Brain pericyte (primary cell): ENCODE data around the gene TSPAN14.

Experiments
- DNase-seq: peaks from one replicate; pipeline ENCODE4 v3.0.0-alpha.2; 2012; ENCODE audit warnings: low read depth, low spot score

Gene TSPAN14

DNA sequence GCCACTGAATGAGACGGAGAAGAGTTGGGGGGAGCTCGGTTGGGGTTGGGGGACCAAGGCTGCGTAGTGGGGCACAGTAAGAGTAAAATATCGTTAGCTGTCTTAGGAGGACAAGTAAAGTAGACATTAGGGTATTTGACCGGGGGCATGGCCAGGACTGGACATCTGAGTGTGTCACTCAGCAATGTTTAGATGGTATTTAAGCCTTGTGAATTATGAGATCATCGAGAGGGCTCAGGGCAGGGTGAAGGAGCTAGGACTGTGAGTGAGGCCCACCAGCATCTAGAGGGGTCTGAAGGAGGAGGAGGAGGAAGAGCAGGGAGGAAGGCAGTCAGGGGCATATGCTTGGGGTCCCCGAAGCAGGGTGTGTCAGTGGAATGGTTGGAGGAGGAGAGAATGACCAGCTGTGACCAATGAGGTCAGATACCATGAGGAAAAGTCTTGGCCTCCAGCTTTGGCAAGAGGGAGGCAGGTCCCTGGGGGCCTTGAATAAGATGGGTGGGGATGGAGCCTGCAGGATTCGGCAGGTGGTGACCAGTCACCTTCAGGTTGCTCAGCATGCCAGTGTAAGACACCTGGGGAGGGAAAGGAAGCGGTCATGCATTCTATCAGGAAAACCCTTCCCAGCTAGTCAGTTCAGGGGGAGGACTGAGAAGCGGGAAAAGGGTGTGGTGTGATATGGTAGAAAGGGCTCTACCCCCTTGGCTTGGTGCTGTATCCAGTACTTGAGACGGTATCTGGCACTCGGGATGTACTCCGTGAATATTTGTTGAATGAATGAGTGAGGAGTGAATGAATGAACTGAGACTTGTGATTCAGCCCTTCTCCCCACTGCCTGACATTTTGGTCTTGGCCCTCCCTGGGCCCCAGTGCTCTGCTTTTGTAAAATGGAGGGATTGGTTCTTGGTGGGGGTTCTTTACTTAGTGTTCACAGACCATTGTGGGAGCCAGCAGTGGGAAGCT is 48.8 kb downstream of the TSPAN14 start:
- no peak for DNase-seq

DNA sequence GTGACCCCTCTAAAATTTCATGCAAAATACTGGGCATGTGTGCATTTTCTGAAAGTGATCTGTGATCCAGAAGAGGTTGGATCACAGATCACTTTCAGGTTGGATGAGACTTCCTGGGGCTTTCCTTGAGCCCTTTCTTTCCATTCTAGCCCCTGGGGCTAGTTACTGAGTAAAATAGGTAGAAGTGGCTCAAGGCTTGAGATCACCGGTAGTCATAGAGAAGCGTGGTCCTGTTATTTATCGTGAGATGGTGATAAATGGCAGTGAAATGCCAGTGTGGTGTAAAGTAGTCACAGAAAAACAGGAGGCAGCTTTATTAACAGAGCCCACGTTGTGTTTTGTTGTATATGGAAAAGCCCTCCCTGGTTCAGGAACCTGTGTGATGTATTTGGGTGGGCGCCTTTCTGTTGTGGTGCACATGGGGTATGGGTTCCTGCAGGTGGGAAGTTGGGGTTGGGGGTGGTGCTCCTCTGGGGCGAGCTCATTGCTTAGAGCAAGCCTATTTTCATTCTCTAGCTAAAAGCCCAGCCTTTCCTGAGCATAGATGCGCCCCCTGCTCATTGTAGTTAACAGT is 49.6 kb downstream of the TSPAN14 start:
- no peak for DNase-seq

DNA sequence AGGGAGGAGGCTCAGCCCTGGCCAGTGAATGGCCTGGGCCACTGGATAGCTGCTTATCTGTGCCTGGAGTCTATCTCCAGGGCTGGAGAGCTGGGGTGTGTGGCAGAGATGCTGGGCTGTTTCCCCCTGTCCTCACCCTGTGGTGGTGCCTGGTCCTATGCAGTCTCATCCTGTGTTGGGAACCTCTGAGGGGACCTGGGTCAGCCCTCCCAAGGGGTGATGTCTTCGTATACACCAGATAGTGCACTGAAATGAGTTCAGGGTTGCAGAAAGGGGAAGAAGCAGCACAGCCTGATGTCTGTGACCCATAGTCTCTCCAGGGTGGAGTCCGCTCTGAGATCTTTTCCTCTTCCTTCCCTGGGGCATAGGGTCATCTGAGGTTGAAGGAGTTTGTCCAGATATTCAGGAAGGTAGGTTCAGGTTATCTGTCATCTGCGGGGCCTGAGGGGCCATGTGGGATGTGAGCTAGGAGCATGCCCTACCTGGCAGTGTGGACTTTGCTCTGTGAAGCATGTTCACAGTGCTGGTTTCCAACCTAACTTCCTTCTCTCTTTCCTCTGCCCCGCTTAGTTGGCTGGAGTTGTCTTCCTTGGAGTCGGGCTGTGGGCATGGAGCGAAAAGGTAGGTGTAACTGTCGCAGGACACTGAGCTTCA is 50.2 kb downstream of the TSPAN14 start:
- DNase-seq = no peak

DNA sequence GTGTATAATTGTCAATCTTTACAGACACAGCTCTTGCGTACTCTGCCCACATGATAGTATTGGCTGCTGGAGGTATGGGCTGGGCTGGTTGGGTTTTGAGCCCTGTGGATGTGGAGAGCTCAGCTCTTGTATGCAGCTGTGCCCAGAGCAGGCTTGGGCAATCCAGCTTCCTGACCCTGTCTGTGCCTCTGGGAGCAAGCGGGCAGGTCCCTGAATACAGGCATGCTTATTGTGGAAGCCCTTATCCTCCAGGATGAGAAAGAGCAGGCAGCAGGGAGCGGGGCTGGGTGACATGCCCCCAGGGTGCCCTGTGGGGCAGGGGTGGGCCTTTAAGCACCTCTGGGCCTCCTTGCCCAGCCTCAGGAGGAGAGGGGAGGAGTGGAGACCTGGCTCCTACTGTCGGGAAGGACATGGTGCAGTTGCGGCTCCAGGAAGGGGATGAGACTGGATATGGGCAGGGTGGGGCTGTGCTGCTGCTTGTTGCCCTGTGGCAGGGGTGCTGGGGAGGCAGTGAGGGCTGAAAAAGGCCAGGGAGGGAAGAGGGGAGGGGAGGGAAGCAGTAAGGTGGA is 50.9 kb downstream of the TSPAN14 start:
- no peak for DNase-seq

DNA sequence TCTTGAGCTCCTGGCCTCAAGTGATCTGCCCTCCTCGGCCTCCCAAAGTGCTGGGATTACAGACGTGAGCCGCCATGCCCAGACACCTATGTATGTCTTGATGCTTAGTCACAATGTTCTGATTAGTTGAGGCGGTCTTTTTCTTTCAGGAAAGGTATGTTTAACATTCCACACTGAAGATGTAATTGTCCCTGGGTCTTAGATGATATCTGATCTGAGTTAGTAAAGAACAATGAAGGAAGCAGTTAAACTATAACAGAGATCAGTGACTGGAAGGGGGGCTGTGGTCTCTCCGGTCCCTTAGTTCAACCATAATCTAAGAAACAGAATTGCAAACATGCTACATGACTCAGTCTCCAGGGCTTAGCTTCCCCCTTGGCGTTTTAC is 52.1 kb downstream of the TSPAN14 start:
- DNase-seq = no peak

DNA sequence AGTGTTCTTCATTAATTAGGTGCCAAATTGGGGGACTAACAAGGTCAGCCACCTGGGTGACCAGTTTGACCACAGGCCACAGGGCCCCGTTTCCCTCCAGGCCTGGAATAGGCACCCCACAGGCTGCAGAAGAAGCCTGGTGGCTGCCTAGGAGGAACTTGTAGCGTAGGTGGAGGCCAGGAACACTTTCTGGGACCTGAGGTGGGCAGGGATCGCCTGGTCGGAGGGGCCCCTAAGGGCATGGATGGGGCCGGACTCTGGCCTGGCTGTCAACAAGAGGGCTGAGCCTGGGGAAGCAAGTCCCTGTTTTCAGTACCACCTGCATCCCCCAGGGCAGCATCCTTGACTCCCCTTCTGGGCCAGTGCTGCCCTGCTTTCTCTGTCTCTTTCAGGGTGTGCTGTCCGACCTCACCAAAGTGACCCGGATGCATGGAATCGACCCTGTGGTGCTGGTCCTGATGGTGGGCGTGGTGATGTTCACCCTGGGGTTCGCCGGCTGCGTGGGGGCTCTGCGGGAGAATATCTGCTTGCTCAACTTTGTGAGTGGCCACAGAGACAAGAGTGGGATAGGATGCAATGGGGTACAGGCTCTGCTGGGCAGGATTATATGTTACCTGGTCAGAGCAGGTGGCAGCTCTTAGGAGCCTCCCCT is 52.9 kb downstream of the TSPAN14 start:
- DNase-seq = no peak

DNA sequence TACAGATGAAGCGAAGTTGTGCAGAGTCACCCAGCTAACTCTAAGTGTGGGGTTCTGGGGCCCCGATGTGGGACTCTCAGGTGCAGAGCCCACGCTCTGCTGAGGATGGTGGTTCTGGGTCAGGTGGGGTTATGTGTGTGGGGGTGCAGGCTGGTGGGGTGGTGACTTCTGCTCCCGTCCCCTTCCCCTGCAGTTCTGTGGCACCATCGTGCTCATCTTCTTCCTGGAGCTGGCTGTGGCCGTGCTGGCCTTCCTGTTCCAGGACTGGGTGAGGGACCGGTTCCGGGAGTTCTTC is 54.9 kb downstream of the TSPAN14 start:
- DNase-seq = no peak

DNA sequence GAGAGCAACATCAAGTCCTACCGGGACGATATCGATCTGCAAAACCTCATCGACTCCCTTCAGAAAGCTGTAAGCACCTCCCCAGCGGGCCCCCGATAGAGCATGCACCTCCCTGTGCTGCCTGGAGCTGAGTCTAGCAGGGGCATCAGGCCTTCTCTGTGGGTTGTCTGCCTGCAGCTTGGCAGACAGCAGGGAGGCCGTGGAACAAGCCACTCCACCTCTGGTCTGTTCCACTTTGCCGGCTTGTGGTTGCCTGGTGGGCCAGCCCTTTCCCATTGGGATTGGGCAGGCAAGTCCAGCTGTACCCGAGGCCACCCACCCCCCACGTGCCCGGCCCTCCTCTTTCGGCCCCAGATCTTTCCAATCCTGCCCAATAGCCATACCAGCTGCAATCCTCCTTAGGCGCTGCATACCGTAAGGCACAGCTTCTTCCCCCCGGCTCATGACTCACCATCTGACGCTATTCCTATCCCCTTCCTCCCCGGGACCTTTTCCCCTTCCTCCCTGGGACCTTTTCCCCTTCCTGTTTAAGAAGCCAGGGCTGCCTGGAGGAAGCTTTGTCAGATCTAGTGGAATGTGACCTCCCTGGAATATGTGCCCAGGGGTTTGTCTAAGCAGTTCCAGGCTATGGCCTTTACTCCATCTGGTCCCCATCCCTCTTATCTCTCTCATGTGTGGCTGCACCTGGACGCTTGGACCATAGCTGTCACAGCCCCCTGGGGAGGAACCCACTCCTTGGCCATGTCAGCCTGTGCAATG is 55.5 kb downstream of the TSPAN14 start:
- DNase-seq = peak; percentile 77

DNA sequence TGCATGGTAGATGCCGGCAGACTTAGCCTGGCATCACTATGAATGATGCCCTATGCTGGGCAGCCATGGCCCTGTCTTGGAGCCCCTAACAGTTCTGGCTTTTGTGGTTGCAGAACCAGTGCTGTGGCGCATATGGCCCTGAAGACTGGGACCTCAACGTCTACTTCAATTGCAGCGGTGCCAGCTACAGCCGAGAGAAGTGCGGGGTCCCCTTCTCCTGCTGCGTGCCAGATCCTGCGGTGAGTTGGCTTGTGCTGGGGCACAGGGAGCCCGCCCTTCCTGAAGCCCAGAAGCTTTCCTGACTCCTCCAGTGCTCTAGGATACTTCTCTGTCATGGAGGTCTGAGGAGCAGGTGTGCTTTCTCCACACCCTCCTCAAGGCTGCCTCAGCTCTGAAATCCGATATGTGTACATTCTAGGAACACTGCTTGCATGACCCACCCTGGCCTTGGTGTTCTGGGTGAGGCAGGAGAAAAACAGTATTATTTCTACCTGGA is 58.0 kb downstream of the TSPAN14 start:
- no peak for DNase-seq

DNA sequence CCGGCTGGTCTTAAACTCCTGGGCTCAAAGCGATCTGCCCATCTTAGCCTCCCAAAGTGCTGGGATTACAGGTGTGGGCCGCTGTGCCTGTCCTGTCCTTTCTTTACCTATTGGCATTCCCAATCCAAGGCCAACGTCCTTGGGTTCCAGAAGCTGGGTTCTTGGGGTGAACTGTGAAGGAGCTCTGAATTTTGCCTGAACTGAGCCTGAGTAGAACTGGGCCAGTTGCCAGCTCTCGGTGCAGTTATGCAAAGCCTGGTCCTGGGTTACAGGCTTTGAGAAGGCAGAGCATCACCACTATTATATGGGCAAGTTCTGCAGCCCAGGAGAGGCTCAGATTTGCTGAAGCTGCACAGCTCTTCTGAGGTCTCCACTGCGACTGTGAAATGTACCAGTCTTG is 59.0 kb downstream of the TSPAN14 start:
- DNase-seq = no peak

DNA sequence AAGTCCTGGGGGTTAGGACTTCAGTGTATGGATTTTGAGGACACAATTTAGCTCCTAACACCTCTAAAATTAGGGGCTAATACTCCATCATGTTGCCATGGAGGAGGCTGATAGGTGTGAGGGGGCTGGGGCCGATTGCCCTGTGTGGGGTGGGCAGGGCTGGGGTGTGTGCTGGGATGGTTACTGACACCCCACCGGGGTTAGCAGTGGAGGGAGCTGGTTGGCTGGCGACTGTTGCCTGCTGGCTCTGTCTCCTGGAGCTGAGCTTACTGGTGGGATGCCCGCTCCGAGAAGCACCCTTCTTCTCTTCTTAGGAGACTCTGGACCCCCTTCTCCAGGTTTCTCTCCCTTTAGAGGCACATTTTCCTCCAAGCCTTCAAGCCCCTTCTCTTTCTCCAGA is 61.4 kb downstream of the TSPAN14 start:
- DNase-seq = no peak

DNA sequence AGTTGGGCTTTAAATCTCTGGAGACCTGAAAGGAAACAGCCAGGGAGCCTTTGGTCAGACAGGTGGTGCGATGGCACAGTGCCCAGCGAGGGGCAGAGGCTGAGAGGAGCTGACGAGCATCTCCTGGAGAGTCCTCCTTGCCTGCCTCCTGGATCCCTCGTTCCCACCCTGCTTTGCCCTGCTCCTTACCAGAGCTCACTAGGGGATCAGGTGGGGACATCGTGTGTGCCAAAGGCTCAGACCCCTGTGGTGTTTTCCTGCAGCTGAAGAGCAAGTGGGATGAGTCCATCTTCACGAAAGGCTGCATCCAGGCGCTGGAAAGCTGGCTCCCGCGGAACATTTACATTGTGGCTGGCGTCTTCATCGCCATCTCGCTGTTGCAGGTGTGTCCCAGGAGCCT is 61.8 kb downstream of the TSPAN14 start:
- DNase-seq = no peak

DNA sequence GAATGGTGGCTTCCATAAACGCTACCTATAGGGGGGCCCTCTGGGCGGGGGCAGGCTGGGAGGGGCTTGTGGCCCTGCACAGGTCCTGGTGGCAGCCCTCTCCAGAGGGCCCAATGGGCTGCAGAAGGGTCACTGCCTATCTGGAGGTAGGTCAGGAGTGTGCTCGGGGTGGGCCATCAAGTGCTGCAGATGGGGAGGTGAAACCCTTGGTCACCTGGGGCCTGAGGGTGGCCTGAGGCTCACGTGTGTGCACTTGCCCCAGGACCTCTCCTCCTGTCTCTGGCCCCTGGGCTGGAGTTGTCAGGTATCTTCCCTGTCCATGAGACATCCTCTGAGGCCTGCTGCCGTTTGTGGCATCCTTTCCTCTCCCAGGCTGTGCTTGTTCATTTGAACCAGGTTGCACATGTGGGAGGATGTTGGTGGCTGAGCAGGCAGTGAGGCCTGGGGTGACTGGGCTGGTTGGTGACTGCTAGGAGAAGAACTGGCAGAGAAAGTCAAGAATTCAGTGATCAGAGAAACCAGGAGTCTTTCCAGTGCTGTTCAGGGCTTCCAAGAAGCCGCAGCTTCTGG is 62.5 kb downstream of the TSPAN14 start:
- DNase-seq = no peak

DNA sequence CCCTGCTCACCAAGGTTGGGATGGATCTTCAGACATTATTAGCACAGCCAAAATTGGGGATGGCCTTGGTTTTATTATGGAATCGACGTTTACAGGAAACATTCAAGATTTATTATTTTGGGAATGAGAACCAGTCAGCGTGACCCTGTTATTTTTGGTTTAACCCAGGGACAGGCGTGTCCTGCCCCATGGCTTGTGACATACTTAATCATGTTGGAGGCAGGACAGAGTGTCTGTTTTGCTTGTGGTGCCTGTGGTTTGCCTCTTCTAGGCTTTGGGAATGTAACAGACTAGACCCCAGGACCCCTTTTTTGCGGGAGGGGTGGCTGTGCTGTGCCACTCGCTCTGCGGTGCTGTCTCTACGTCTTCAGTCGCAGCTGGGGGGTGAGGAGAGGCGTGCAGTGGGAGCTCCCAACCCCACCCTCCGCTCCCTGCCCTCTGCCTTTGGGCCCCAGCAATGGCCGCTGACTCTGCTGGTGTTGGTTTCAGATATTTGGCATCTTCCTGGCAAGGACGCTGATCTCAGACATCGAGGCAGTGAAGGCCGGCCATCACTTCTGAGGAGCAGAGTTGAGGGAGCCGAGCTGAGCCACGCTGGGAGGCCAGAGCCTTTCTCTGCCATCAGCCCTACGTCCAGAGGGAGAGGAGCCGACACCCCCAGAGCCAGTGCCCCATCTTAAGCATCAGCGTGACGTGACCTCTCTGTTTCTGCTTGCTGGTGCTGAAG is 63.5 kb downstream of the TSPAN14 start:
- DNase-seq = no peak

DNA sequence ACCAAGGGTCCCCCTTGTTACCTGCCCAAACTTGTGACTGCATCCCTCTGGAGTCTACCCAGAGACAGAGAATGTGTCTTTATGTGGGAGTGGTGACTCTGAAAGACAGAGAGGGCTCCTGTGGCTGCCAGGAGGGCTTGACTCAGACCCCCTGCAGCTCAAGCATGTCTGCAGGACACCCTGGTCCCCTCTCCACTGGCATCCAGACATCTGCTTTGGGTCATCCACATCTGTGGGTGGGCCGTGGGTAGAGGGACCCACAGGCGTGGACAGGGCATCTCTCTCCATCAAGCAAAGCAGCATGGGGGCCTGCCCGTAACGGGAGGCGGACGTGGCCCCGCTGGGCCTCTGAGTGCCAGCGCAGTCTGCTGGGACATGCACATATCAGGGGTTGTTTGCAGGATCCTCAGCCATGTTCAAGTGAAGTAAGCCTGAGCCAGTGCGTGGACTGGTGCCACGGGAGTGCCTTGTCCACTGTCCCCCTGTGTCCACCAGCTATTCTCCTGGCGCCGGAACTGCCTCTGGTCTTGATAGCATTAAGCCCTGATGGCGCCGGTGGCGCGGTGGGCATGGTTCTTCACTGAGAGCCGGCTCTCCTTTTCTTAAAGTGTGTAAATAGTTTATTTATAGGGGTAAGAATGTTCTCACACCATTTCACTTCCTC is 64.2 kb downstream of the TSPAN14 start:
- no peak for DNase-seq

DNA sequence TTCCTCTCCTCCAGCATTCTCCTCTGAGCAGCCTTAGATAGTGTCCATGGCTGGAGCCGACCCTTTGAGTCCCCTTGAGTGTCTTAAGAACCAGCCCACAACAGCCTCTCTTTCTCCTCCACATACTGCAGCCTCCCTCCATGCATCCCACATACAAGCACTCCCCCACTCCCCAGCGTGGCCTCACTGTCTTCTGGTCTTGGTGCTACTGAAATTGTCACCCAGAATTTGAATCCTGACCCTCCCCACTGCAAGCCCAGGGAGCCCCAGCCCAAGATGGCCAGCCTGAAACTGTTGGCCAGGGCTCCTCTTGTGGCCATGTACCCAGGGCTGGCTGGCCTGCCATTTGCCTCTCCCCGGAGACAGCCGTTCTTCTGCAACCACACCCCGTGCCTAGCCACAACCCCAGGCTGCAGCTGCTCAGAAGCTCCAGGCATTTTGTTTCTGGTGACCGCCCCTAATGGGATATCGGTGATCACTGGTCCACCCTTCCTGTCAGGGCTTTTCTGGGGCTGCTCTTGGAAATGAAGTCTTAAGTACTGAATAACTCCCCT is 64.8 kb downstream of the TSPAN14 start:
- no peak for DNase-seq

DNA sequence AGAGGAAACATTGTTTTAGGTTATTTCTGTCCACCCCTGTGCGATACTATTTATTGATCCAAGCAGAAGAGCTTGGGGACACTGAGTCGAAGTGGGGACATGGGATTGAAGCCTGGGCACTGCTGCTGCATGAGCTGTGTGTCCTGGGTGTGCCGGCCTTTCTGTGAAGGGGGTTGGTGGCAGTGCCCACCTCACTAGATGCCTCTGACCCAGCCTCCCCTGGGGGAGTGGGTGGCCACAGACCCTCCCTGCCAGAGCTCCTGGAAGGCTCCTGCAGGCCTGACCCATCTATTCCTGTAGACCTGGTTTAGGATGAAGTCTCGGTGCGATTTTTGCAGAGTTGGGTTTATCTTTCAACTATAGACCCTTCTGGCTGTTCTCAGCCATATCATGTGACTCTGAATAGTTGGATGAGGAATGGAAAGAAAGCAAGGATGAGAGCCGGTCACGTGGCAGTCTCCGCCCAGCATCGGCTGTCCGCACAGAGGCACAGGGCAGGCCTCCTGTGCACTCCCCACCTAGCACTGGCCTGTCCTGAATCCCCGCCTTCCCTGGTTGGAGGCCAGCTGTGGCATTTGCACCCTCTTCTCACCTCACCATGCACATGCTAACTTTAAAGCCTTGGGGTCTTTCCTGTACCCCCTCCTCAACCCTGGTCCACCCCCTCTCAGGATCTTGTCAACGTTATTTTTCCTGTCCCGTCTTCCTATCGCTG is 66.0 kb downstream of the TSPAN14 start:
- no peak for DNase-seq

DNA sequence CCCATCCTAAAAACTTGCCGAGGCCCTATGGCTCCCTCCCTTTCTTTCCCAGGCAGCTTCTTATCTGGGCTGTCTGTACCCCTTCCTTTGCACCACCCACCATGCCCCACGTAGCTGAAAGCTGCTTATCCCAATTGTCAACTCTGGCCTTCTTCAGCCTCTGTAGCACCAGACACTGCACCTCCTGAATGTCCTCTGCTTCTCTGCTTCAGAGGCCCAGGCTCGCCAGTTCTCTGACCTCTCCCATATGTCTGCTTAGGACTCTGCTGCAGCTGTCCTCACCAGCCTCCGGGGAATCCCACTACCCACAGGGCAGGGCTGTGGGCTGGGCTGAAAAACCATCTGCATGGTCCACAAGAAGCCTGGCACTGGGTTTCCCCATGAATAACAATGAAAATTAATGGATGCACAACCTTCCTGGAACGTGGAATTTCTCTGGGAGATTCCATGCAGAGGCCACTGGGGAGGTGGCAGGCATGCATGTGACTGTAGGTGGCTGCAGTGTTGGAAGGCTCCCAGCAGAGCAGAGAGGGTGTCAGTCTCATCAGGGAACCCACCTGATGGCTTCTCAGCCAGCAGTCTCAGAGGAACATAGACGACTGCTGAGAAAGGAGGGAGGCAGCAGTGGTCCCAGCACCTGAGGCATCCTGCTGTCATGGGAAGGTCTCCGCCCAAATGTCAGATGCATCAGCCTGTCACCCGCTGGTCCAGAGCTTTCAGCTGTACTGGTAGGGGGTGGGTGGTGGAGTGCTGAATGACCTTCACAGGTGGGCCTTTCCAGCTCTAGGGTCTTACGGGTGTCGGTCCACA is 66.8 kb downstream of the TSPAN14 start:
- no peak for DNase-seq
